K562 treated with DMSO at 1 percent for 12 hours (cell line): Measurements from ENCODE around the gene TNP2. TPM values are rescaled to one million over a fixed set of nuclear protein-coding genes. Genes with fewer than 3 reads are reported as not detected.

Experiments used
- total RNA-seq: library from RNA; unstranded; fragments of 300-600 nt; gene quantifications from 2 replicates; pipeline ENCODE4 v1.2.3, GENCODE V29; 2022; ENCODE audit not compliant: insufficient read depth

TNP2 gene
- not detected in 2 replicates for total RNA-seq

GRCh38 chr16:11268921-11269375 is at the start of gene TNP2:
TNP2 (minus strand) TSS chr16:11269325; CDS start chr16:11269262, 63 bp downstream.

GRCh38 chr16:11280616-11281522 is 11.7 kb upstream of the TNP2 start, which contains the start of gene PRM1:
PRM1 (minus strand) TSS chr16:11281330; CDS start chr16:11281238, 92 bp downstream.

GRCh38 chr16:11276143-11276895 is 7.2 kb upstream of the TNP2 start, which contains the start of gene PRM2:
PRM2 (minus strand) TSS chr16:11276480; CDS start chr16:11276370, 110 bp downstream.

GRCh38 chr16:11272921-11273720 is 4.0 kb upstream of the TNP2 start, which contains the start of gene PRM3:
PRM3 (minus strand) TSS chr16:11273629; CDS start chr16:11273595, 34 bp downstream.

GRCh38 chr16:11255737-11256660 is 13.1 kb downstream of the TNP2 start, which contains the start of gene SOCS1:
SOCS1 (minus strand) TSS chr16:11256204; CDS start chr16:11255478, 726 bp downstream.

Other genes with a start within 250 kb of the TNP2 start
- gene SOCS1, start 13.1 kb downstream of the TNP2 start, total RNA-seq = 75.1 and 107 TPM in 2 replicates
- not detected in 2 replicates for gene PRM3, start 4.3 kb upstream of the TNP2 start, total RNA-seq
- gene PRM2, start 7.2 kb upstream of the TNP2 start, total RNA-seq = not detected in 2 replicates
- gene PRM1, start 12.0 kb upstream of the TNP2 start, total RNA-seq = not detected in 2 replicates
- 68.6 and 88.7 TPM in 2 replicates for gene RMI2, start 76.1 kb upstream of the TNP2 start, total RNA-seq